ENCODE results near the gene ARID5B. TPM values are rescaled to one million over a fixed set of nuclear protein-coding genes. Genes with fewer than 3 reads are reported as not detected.
"Not testable (repeated sequence)": the region's sequence is repeated elsewhere in the genome, so short reads cannot be mapped to it uniquely, and the experiment has no call there.

ARID5B gene
- polyA plus RNA-seq, 1 donor from 2014 or later, result 2.1 TPM

- no peak overlapping the region for H3K27ac ChIP-seq (ENCODE audit: low read length)
- H3K79me2 ChIP-seq (replicated peaks; ENCODE audit: insufficient read depth, low read length), result no peaks in the 10 kb centered on the region
- H3K4me3 ChIP-seq (ENCODE audit: low read length), result no peak overlapping the region
- TF ChIP-seq CTCF (IDR thresholded peaks at IDR 0.05; ENCODE audit: poor library complexity, severe bottlenecking) (no peak), EP300 (conservative IDR thresholded peaks at IDR 0.05; ENCODE audit: poor library complexity, severe bottlenecking) (no peak), MXI1 (conservative IDR thresholded peaks at IDR 0.05; ENCODE audit: poor library complexity, severe bottlenecking) (no peak), RAD21 (conservative IDR thresholded peaks at IDR 0.05) (no peak), EZH2 (IDR thresholded peaks at IDR 0.05; ENCODE audit: borderline replicate concordance, insufficient read depth, low read length, poor library complexity, severe bottlenecking) (no peak), SMC3 (conservative IDR thresholded peaks at IDR 0.05; ENCODE audit: poor library complexity) (no peak), TAF1 (IDR thresholded peaks at IDR 0.05; ENCODE audit: low read depth) (no peak), POLR2AphosphoS5 (IDR thresholded peaks at IDR 0.05) (no peak), REST (IDR thresholded peaks at IDR 0.05; ENCODE audit: borderline replicate concordance) (no peak)
- no peaks in the 10 kb centered on the region for H3K36me3 ChIP-seq (ENCODE audit: insufficient read depth, low read length)
- no peaks in the 10 kb centered on the region for H3K9me3 ChIP-seq (ENCODE audit: low read length)
- no peaks in the 10 kb centered on the region for H4K20me1 ChIP-seq (ENCODE audit: insufficient read depth)
- H3K27me3 ChIP-seq (ENCODE audit: insufficient read depth, low read depth, low read length), result no peaks in the 10 kb centered on the region
- no peaks in the 10 kb centered on the region for H3F3A ChIP-seq (ENCODE audit: insufficient read depth, low read length, poor library complexity, severe bottlenecking)
- H3K9ac ChIP-seq (ENCODE audit: low read length), result no peak overlapping the region
- H2AFZ ChIP-seq (ENCODE audit: low read depth, low read length), result no peak overlapping the region
- no peaks in the 10 kb centered on the region for H3K9me2 ChIP-seq (ENCODE audit: insufficient read depth, low read length)
- H3K4me2 ChIP-seq (ENCODE audit: low read length), result no peak overlapping the region
These were observed 74.0 kb downstream of the ARID5B start for GRCh38 chr10:61975391-61975932.

GRCh38 chr10:61976951-61977721, 75.6 kb downstream of the ARID5B start:
- H3K9me3 ChIP-seq (ENCODE audit: low read length); H3K79me2 ChIP-seq (replicated peaks; ENCODE audit: insufficient read depth, low read length); H3F3A ChIP-seq (ENCODE audit: insufficient read depth, low read length, poor library complexity, severe bottlenecking); H3K4me2 ChIP-seq (ENCODE audit: low read length); H3K4me3 ChIP-seq (ENCODE audit: low read length); H3K9ac ChIP-seq (ENCODE audit: low read length); H4K20me1 ChIP-seq (ENCODE audit: insufficient read depth); H3K27ac ChIP-seq (ENCODE audit: low read length); H3K36me3 ChIP-seq (ENCODE audit: insufficient read depth, low read length); H3K9me2 ChIP-seq (ENCODE audit: insufficient read depth, low read length); H2AFZ ChIP-seq (ENCODE audit: low read depth, low read length); H3K27me3 ChIP-seq (ENCODE audit: insufficient read depth, low read depth, low read length): not testable (repeated sequence)

Measured in neural cell (in vitro differentiated cells).